ENCODE results near the gene FPGS.
A peak's percentile ranks its signal among the peaks of the same experiment; 100 is the strongest.

Gene FPGS

GRCh38 chr9:127770905-127771569 lies 31.6 kb upstream of the FPGS start:
- peak; percentile 97 to 98 for DNase-seq

GRCh38 chr9:127771570-127772189 lies 31.0 kb upstream of the FPGS start:
- DNase-seq: no peak

DNA sequence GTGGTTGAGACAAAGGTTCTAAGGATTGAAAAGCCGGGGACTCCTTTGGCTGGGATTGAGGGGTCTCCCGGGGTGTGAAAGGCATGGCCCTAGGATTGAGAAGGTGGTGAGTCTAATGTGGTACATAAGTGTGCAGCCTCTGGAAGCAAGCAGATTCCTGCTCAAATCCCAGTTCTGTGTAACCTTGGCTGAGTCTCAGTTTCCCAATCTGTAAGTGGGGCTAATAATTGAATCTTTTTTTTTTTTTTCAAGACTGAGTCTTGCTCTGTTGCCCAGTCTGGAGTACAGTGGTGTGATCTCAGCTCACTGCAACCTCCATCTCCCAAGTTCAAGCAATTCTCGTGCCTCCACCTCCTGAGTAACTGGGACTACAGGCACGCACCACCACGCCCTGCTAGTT lies 30.1 kb upstream of the FPGS start:
- DNase-seq: no peak

DNA sequence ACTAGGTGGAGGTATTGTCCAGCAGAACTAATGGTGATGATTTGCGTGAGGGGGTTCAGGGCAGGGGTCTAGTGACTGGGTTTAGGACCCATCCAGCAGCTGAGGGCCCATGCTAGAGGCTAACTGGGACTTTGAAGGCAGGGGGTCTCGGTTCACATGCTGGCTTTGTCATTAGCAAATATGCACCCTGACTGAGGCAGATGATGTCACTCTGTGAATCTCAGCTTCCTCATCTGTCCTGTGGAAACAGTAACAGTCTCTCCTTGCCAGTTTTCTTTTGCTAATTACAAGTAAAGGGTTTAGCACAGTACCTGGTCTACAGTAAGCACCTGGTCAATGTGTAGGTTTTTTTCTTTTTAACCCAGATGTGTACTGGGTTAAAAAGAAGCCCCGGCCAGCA lies 29.4 kb upstream of the FPGS start:
- no peak for DNase-seq

- DNase-seq: no peak
Measured at GRCh38 chr9:127773981-127774380, 28.7 kb upstream of the FPGS start.

DNA sequence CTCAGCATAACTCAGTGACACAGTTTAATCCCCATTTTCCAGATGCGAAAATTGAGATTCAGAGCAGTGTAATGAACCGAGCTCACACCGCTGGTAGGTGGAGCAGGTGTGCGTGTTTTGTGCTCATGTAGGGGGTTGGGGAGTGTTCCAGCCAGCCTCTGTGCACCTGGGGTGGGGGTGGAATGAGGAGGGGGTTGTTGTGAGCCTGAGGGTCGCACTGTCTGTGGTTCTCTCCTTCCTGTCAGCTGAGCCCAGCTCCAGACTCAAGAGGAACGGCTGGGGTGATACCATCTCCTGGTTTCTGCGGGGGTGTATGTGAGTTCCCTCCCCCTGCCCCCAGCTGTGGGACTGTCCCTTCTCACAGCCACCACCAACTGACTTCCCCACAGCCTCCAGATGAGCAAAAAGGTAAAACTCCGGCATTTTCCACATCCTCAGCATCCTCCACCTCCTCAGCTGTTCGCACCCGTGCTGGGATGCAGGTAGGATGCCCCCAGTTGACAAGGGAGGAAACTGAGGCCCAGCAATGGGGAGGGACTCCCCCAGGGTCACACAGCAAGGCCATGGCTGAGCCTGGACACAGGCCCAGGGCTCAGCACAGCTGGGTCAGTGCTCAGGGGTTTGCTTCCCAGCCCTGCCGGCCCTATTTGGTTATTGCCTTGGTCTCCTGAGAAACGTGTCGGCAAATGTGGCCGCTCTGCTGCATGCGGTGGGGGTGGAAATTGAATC lies 26.3 kb upstream of the FPGS start:
- peak; percentile 85 to 87 for DNase-seq

GRCh38 chr9:127776924-127777289 lies 25.8 kb upstream of the FPGS start:
- DNase-seq: no peak

DNA sequence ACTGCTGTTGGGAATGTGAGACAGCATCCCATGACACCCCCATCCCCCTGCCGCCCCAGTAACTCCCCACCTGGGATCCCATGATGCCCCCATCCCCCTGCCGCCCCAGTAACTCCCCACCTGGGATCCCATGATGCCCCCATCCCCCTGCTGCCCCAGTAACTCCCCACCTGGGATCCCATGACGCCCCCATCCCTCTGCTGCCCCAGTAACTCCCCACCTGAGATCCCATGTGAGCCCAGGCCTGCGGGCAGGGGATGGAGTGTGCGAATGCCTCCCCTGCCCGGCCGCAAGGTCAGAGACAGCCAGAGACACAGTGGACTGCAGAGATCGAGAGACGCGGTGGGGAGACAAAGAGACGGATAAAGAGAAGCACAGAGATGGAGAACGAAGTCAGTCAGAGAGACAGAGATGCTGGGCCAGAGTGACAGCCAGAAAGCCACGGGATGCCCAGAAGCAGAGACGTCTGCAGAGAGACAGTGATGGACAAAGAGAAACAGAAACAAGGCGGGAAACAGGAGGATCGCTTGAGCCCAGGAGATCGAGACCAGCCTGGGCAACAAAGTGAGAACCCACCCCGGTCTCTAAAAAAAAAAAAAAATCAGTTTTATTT lies 25.2 kb upstream of the FPGS start:
- peak in 1 of 2 donors; percentile 43 for DNase-seq

DNA sequence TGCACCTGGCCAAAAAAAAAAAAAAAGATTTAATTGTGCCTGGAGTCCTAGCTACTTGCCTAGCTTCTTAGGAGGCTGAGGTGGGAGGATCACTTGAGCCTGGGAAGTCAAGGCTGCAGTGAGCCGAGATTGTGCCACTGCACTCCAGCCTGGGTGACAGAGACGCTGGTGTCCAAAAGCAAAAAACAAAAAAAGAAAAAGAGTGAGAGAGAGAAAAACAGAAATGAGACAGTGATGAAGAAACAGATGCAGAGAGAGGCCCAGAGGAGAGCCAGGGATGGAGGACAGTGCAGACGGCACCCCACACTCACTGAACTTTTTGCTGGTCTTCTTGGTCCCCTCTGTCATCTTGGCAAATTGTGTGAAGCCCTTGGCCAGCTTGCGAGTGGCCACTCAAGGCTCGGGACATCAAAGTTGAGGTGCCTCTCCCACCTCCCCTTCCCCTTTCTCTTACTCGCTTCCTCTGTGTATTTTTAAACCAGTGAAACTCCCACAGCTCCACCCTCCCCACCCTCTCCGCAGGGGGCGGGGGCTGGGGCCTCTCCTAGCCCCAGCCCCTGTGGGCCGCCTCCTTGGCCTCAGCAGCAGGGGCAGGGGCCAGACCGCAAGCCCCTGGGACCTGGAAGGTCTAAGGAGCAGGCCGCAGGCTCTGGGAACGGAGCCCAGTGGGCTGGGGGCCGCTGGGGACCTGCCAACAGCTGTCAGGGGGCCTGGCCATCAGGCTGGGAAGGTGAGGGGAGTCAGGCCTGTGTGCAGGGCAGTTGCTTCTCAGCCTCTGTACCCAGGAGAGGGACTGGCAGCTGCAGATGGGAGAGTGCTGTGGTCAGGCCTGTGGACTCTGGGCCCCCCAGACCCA lies 24.2 kb upstream of the FPGS start, which contains the start of gene SH2D3C:
Gene SH2D3C (minus strand): TSS at position 387 of the 856 bp plus-strand sequence. CDS start 39 bp downstream, at position 348.
- peak; percentile 55 to 60 for DNase-seq

DNA sequence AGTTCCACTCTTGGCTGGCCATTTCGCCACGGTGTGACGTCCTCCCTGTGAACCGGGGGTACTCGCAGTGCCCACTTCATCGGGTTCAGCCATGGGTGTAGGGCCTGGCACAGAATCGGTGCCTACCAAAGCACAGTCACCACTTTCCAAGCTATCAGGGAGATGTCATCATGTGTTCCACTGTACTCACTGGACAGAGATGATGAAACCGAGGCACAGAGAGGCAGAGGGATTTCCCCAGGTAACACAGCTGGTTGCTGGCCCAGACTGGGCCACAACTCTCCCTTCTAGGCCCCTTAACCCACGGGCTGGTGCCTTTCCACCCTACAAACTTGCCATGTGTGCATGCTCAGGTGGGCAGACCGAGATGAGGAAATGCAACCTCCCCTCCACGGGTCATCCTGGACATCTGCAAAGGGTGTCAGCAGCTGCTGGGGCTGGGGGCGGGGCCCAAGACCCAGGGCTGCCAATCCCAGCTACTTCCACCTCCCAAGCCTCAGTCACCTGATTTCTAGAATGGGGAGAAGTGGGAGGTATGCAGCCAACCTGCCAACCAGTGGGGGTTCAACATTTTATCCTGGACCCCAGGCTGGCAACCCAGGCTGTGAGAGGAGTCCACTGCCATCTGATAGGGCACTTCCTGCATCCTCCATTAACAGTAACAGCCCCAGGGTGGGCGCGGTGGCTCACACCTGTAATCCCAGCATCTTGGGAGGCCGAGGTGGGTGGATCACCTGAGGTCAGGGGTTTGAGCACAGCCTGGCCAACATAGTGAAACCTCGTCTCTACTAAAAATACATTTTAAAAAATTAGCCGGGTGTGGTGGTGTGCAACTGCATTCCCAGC lies 23.3 kb upstream of the FPGS start:
- peak; percentile 67 to 71 for DNase-seq

DNA sequence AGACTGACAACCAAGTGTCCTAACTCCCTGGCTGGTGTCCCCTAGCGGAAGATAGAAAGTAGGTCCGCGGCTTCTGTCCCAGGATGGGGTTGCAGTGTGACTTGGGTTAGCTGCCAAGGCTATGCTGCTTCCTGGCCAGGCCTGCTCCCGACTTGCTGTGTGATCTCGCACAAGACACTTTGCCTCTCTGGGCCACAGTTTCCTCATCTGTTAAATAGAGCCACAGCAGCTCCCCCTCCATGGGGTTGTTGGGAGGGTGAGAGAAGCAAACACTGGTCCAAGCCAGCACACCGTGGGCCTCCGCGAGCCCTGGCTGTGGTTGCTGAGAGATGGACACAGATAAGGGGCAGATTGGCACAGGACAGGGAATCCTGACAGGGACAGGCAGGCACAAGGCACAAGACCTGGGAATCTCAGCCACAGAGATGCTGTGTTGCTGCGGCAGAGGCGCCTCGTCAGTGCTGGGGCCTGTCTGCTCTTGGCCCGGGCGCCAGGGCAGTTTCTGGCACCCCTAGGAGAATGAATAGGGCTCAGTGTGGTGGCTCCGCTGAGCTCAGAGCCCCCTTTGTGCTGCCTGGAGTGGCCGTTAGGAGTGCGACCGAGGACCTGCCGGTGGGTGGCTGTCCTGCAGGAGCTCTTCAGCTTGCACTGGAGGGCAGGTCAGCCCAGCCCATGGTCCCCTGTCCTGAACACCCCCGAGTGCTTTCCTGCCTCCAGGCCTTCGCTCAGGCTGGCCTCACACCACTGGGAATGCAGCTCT lies 22.4 kb upstream of the FPGS start:
- no peak for DNase-seq

GRCh38 chr9:127780909-127781308 lies 21.8 kb upstream of the FPGS start:
- peak in 1 of 2 donors; percentile 40 for DNase-seq

GRCh38 chr9:127781806-127782205 lies 20.9 kb upstream of the FPGS start:
- no peak for DNase-seq

DNA sequence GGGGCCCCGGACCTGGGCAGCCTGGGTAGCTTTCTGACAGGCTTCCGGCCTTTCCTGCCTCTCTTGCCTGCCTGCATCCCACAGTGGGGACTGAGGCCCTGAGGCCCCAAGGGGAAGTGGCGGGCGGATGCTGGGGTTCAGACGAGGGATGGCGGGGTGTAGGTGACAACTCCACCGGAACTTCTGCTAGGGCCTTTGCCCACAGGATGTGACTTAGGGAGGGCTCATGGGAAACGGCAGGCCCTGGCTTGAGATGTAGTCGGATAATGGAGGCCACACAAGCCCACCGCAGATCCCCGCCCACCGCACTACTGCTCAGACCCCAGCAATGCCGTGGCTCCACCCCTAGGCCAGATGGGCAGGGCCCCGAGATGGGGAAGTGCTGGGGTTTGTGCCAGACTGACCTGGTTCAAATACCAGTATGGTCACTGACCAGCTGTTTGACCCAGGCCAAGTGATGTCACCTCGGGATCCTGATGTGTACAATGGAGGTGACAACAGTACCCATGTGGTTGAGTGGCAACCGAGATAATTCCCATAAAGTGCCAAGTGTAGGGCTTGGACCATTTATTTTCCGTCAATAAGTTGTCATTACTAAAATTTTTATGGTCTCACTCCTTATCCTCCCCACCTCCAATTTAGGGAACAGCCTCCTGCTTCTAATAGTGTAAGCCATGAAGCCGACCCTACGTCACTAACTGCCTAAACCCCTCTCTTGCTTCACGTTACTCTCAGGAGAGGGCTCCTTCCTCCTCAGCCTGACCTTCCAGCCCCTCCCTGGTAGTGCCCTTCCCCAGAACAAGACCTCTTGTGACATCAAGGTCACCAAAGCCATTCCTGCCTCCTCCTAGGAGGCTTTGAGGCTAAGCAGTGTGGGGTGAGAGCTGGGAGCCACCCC lies 19.3 kb upstream of the FPGS start:
- DNase-seq: peak; percentile 82 to 88

DNA sequence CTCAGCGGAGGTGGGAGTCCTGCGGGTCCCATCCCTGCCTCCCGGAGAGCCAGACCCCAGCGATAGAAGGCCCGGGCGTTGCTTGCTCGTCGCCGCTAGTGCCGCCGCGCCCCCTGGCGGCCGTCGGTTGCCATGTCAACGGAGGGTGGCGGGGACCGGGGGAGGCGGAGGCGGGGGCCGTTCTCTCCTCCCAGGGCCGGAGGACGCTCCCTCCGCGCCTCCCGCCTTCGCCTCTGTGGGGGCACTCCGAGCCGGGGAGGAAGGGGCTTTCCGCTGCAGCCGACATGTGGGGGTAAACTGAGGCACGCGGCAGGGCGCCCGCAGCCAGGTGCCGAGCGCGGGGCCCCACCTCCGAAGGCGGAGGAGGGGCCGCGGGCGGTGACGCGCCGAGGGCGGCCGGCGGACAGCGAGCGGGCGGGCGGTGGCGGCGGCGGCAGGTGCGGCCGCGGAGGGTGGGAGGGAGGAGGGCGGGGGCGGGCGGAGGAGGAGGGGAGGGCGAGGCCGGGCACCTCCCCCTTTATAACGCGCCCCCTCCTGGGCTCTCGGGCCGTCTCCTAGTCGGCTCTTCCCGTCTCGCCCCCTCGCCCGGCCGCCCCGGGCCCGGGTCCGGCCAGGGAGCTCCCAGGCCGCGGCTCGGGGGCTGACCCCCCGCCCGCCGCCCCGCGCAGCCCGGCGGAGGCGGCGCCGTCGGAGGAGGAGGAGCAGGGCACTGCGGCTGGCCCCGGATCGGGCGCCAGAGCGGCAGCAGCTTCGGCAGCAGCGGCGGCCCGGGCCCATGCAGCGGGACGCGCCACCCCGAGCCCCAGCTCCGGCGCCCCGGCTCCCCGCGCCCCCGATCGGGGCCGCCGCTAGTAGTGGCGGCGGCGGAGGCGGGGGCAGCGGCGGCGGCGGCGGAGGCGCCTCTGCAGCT lies 17.4 kb upstream of the FPGS start:
- peak; percentile 89 to 93 for DNase-seq

DNA sequence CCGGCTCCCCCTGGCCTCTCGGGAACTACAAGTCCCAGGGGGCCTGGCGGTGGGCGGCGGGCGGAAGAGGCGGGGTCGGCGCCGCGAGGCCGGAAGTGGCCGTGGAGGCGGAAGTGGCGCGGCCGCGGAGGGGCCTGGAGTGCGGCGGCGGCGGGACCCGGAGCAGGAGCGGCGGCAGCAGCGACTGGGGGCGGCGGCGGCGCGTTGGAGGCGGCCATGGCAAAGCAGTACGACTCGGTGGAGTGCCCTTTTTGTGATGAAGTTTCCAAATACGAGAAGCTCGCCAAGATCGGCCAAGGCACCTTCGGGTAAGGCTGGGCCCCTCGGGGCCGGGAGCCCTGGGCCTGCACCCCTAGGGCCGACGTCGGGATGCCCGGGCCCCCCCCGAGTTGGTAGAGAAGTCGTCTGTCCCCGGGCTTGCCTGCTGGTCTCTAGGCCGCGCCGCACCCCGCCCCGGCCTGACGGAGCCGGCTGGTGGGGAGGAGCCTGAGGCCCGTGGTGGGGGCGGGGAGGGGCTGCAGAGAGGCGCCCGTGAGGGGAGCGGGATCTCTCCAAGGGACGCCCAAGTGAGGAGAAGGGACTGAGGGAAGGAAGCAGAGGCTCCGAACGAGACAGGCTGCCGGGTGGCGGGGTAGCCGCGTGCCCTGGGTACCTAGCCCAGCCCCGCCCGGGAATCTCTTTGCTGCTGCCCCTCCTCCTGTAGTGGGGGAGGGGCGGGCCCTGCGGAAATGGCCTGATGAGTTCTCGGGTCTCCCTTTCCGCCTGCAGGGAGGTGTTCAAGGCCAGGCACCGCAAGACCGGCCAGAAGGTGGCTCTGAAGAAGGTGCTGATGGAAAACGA lies 16.5 kb upstream of the FPGS start, which contains the start of gene CDK9:
Gene CDK9 (plus strand): TSS at position 102 of the 840 bp plus-strand sequence. CDS start 115 bp downstream, at position 217.
- DNase-seq: peak; percentile 91 to 95

DNA sequence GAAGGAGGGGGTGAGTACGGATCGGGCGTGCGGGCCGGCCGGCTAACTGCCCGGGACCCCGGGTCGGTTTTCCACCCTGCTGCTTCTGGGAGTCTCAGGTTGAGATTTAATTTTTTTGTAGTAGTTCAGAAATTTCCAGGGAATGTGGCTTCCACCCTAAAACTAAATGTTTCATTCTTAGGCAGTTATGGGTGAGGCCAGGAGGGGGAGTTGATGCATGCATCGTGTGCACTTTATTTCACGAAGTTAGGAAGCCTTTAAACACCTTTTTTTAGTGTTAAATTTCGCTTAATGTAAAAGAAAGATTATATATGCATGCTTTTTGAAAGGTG lies 15.9 kb upstream of the FPGS start:
- DNase-seq: no peak
